GM19351 (cell line): Measurements from ENCODE around the gene USP21.
"Not testable (repeated sequence)": the region's sequence is repeated elsewhere in the genome, so short reads cannot be mapped to it uniquely, and the experiment has no call there.

ENCODE experiments used
- ATAC-seq: cut with Tn5 transposase; IDR thresholded peaks from one replicate; pipeline ENCODE4 v1.9.1; 2021; ENCODE audit warnings: mild to moderate bottlenecking, moderate library complexity; ENCODE audit not compliant: unreplicated experiment

USP21 gene, protein sequence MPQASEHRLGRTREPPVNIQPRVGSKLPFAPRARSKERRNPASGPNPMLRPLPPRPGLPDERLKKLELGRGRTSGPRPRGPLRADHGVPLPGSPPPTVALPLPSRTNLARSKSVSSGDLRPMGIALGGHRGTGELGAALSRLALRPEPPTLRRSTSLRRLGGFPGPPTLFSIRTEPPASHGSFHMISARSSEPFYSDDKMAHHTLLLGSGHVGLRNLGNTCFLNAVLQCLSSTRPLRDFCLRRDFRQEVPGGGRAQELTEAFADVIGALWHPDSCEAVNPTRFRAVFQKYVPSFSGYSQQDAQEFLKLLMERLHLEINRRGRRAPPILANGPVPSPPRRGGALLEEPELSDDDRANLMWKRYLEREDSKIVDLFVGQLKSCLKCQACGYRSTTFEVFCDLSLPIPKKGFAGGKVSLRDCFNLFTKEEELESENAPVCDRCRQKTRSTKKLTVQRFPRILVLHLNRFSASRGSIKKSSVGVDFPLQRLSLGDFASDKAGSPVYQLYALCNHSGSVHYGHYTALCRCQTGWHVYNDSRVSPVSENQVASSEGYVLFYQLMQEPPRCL

DNA sequence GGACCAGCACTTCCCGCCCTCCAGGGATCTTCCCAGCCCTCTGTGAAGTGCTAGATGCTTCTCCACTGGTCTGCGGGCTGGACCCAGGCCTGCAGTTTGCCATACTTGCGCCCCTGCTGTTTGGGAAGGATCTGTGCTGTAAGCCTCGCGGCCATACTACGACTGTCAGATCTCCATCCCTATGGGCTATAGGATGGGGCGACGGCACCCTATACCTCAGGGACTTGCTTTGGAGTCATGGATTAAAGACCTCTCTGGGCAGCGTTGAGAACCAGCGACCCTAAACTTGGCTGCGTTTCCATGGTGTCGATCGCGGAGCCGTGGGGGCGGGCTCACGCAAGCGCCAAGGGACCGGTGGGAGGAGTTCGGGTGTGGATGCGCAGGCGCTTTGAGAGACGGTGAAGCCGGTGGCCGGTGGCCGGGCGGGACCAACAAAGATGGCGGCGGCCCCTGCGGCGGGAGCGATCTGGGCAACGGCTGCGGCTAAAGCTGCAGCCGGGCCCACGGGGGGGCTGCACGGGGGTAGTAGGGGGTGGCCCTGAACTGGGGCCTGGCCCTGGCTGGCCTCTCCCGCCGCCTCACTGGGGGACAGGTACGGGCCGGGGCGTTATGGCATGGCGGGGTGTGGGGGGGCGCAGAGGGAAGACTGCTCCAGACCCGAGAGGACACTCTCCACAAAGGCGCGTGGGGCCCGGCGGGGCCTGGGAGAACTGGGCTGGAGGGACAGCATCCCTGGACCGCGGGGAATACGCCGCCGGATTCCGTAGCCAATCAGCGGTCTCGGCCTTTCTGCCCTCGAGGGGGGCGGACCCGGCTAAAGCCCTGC is at the start of gene USP21:
USP21 (plus strand) TSS at position 414 of the 826 bp plus-strand sequence. CDS start 1,141 bp downstream, outside the sequence.
- ATAC-seq, result peak; percentile 89

GRCh38 chr1:161111117-161111516 is 48.2 kb upstream of the USP21 start:
- no peak for ATAC-seq

DNA sequence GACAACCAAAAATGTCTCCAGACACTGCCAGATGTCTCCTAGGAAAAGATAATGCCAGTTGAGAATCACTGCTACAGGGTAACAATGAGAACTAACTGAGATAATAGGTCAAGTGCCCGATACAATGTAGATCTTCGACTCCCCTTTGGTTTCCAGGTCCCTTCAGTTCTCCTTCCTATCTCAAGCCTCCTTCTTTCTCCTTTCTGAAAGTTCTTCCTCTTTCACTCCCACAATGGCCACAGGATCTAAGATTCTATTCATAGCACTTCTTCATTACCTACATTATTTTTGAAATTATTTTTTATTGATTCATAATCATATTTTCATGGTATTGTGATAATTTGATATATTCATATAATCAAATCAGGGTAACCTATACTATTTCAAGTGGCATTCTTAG is 47.8 kb upstream of the USP21 start:
- ATAC-seq, result no peak

DNA sequence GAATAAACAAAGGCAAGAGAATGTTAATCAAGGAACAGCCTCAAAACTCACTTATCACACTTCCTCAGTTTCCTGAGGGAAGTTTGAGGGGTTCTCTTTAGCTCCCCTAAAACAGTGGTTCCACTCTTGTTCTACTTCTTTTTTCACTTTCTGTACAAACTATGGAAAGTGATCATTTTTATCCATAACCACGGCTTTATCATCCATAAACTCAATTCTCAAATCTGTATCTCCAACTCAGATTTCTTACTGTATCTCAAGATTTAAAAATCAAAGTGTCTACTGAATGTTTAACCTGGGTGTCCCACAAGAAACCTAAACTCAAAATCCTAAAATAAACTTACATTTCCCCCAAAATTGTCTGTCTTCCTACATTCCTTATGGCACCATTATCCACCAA is 45.4 kb upstream of the USP21 start:
- no peak for ATAC-seq

DNA sequence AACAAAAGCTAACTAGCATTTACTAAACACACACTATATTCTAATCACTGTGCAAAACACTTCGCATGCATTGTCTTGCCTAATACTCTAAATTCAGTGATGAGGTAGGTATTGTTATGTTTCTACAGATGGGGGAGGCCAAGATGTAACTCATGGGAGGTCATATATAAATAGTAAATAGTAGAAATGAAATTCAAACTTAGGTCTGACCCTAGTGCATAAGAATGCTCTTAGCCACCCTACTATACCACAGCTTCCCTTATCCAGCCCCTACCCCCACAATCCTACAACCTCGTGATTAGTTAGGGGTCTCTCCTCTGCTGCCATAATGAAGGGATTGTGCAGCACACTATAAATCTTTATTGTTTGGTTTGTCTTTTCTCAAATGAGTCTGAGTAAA is 44.7 kb upstream of the USP21 start:
- ATAC-seq, result no peak

GRCh38 chr1:161115132-161115711 is 44.1 kb upstream of the USP21 start:
- no peak for ATAC-seq

DNA sequence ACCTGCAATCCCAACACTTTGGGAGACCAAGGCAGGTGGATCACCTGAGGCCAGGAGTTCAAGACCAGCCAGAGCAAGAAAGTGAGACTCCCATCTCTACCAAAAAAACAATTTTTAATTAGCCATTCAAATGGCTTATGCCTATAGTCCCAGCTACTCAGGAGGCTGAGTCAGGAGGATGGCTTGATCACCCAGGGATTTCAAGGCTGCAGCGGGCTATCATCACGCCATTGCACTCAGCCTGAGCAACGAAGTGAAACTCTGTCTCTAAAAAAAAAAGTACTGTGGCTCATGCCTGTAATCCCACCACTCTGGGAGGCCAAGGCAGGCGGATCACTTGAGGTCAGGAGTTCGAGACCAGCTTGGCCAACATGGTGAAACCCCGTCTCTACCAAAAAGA is 43.3 kb upstream of the USP21 start:
- ATAC-seq, result not testable (repeated sequence)

- ATAC-seq, result peak; percentile 79
Measured at GRCh38 chr1:161117759-161118581, 41.3 kb upstream of the USP21 start, which contains the start of the genes NIT1 and PFDN2. Gene NIT1 (plus strand): TSS chr1:161118105. CDS start chr1:161118177, 72 bp downstream. Gene PFDN2 (minus strand): TSS chr1:161118037. CDS start chr1:161118026, 11 bp downstream.

- peak; percentile 57 for ATAC-seq
Measured at GRCh38 chr1:161119092-161119903, 40.0 kb upstream of the USP21 start.

DNA sequence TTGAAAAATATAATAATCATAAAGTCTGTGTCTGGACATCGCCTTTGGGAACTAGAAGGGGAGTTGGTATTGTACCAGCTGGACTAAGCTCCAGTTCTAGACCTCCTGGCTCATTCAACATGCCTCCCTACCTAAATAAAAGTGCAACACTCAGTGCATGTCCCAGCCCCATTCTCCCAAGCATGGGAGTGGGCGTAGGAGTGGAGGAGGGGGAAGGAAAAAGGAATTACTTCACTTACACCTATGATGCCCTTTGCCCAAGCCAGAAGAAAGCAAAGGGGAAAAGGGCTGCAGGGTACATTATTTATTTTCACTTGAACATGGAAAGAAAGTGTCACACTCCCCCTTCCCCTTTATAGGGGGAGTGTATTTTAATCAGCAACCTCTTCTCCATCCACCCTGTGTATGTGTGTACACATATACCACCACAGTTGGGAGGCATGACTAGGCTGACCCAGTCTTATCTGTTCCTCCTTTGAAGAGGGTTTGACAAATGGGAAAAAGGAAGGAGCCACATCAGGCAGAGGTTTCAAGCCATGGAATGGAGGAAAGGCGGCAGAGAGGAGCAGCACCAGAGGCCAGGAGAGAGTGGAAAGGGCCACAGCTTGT is 38.2 kb upstream of the USP21 start:
- ATAC-seq, result no peak

DNA sequence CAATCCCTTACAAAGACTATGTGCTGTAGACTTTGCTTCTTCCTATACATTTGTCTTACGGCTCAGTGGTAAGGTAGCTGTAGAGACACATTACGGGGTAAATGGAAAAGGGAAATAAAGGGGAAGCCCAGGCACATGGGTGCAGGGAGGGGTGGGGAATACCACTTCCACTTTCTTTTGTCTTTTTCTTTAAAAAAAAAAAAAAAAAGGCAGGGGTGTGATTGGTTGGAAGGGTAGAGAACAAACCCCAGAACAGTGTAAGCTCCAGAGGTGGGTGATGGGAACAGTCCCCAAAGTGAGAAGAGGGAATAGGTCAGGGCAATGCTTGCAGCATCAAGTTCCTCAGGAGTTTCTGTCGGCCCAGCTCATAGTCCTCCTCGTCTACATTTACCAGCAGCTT is 37.5 kb upstream of the USP21 start:
- ATAC-seq, result no peak

DNA sequence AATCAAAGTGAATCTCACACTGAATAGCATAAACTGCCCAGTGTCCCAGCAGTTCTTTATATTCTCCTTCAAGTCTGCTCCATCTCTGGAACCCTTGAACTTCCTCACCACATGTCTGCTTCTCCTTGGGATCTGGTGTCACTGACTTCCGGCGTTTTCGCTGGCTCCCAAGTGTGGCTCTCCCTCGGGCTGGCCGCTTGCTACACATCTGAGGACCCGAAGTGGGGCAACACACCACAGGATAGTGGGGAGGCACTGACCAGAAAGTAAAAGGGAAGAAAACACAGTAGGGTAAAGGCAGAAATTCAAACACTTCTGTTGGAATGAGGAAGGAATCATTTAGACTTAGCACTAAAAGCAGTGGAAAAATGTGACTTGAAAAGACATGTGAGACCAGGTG is 36.3 kb upstream of the USP21 start:
- ATAC-seq, result no peak

DNA sequence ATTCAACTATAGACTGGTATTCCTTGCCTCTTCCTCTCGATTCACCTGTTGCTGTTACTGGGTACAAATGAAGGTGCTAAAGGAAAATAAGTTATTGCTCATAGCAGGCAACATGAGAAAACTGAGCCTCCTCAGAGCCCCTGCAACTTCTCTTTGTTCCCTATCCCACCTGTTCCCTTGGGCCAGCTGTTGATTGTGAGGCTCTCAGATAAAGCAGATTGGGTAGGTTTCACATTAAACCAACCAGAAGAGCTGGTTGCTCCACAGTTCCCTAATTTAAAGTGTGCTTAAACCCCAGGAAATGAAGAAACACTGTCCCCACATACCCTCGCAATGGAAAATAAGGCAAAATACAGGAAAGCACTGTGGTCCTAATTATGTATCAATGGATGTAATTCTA is 31.7 kb upstream of the USP21 start:
- no peak for ATAC-seq

DNA sequence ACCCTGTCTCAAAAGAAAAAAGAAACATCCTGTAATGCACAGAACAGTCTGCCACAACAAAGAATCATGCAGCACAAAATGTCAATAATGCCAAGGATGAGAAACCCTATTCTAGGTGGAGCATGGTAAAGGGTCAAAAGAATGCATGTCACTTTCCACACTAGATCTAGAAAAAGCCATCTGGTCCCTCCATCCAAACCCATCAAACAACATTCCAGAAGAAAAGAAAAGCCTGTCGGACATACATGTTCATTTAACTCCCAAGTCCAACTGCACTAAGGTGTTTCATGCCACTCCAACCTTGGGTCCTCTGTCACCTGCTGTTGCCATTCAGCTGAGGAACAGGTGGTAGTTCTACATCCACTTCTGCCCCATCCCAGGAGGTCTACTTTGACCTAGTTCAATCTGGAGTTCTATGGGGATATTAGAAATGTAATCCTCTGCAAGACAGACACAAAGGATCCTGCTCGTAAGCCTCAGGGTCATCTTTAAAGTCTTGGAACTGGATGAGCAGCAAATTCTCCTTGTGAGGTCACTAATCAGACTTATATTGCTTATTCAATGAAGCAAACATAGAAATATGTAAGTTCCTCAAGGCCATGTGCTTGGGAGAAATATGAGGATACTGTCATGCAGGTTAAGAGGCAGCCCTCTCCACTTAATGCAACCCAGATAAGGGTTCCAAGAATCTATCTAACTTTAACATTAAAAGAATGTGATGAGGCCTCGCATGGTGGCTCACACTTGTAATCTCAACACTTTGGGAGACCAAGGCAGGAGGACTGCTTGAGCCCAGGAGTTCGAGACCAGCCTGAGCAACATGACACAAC is 30.5 kb upstream of the USP21 start:
- no peak for ATAC-seq

- no peak for ATAC-seq
Measured at GRCh38 chr1:161130266-161130665, 29.0 kb upstream of the USP21 start.

- no peak for ATAC-seq
Measured at GRCh38 chr1:161131523-161132409, 27.5 kb upstream of the USP21 start.
